IPS-18a (cell line): ENCODE measurements around the gene ARID2.
A peak's percentile ranks its signal among the peaks of the same experiment; 100 is the strongest.

ENCODE experiments used
- H3K27ac ChIP-seq: one replicate; pipeline ENCODE4 v1.5.1; 2013; ENCODE audit warnings: low read length
- H3K27me3 ChIP-seq: one replicate; pipeline ENCODE4 v1.6.1; 2013; ENCODE audit warnings: mild to moderate bottlenecking, low read length; ENCODE audit not compliant: control insufficient read depth, insufficient read depth
- H3K36me3 ChIP-seq: one replicate; pipeline ENCODE4 v1.6.1; 2013; ENCODE audit warnings: low read depth, low read length; ENCODE audit not compliant: control insufficient read depth
- H3K4me1 ChIP-seq: one replicate; pipeline ENCODE4 v1.6.1; 2013; ENCODE audit warnings: low read depth, low read length; ENCODE audit not compliant: control insufficient read depth
- H3K4me3 ChIP-seq: one replicate; pipeline ENCODE4 v1.5.1; 2013; ENCODE audit warnings: low read length
- H3K9ac ChIP-seq: one replicate; pipeline ENCODE4 v1.6.1; 2013; ENCODE audit warnings: mild to moderate bottlenecking, low read length, moderate library complexity
- H3K9me3 ChIP-seq: one replicate; pipeline ENCODE4 v1.6.1; 2013; ENCODE audit warnings: low read depth, low read length; ENCODE audit not compliant: control insufficient read depth

ARID2 gene

GRCh38 chr12:45725631-45726602 lies 3.6 kb upstream of the ARID2 start:
- H3K36me3 ChIP-seq: no peaks in the 10 kb centered on the region
- peak overlapping the region; percentile 87 for H3K27ac ChIP-seq
- no peaks in the 10 kb centered on the region for H3K27me3 ChIP-seq
- no peaks in the 10 kb centered on the region for H3K9me3 ChIP-seq
- peak overlapping the region; percentile 99 for H3K4me3 ChIP-seq
- H3K9ac ChIP-seq: peak overlapping the region; percentile 97
- peaks cover 10% of the 10 kb centered on the region for H3K4me1 ChIP-seq

DNA sequence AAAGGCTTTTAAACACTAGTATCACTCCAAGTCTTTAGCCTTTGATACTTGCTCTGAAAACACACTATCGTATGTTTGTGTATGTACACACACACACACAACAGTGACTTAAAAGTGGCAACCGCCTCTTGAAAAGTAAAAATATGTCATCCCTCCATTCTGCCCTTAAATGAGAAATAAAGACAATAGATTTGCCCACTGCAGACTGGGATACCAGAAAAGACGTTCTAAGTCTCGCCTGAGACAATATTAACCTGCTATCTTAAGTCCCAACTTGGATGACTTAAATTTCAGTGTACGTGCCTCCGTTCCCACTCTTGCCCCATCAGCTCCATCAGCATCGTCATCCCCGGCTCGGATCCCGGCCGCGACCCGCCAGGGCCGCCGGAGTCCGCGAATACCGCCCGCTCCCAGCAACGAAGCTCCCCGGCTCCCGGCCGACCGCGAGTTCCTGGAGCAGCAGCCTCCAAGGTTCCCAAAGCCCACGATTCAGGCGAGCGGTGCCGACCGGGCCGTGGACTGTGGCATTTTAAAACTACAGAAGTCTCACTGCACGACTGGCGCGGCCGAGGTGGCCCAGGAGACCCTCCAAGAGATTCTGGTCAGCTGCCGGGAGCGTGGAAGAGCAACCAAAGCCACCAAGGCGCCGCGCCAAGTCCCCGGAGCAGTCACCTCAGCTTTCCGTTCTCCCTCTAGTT lies 2.8 kb upstream of the ARID2 start:
- no peaks in the 10 kb centered on the region for H3K27me3 ChIP-seq
- peak overlapping the region; percentile 99 for H3K4me3 ChIP-seq
- peak overlapping the region; percentile 97 for H3K9ac ChIP-seq
- H3K4me1 ChIP-seq: peaks cover 10% of the 10 kb centered on the region
- peak overlapping the region; percentile 87 for H3K27ac ChIP-seq
- no peaks in the 10 kb centered on the region for H3K9me3 ChIP-seq
- H3K36me3 ChIP-seq: no peaks in the 10 kb centered on the region

GRCh38 chr12:45727301-45727979 lies 2.1 kb upstream of the ARID2 start:
- no peaks in the 10 kb centered on the region for H3K27me3 ChIP-seq
- peak overlapping the region; percentile 87 for H3K27ac ChIP-seq
- H3K4me1 ChIP-seq: peaks cover 16% of the 10 kb centered on the region
- H3K9ac ChIP-seq: peak overlapping the region; percentile 97
- H3K9me3 ChIP-seq: no peaks in the 10 kb centered on the region
- peaks cover 4% of the 10 kb centered on the region for H3K36me3 ChIP-seq
- peak overlapping the region; percentile 99 for H3K4me3 ChIP-seq

- peaks cover 22% of the 10 kb centered on the region for H3K4me1 ChIP-seq
Measured at GRCh38 chr12:45727980-45728629, 1.4 kb upstream of the ARID2 start.

GRCh38 chr12:45728630-45729232 lies 775 bp upstream of the ARID2 start:
- peak overlapping the region; percentile 90 for H3K4me3 ChIP-seq
- peak overlapping the region; percentile 72 for H3K27ac ChIP-seq

More at GRCh38 chr12:45727980-45728629, 1.4 kb upstream of the ARID2 start:
- H3K9ac ChIP-seq: peak overlapping the region; percentile 97
- H3K27me3 ChIP-seq: no peaks in the 10 kb centered on the region
- peak overlapping the region; percentile 72 for H3K27ac ChIP-seq
- peaks cover 8% of the 10 kb centered on the region for H3K36me3 ChIP-seq
- no peaks in the 10 kb centered on the region for H3K9me3 ChIP-seq
- H3K4me3 ChIP-seq: peak overlapping the region; percentile 90

DNA sequence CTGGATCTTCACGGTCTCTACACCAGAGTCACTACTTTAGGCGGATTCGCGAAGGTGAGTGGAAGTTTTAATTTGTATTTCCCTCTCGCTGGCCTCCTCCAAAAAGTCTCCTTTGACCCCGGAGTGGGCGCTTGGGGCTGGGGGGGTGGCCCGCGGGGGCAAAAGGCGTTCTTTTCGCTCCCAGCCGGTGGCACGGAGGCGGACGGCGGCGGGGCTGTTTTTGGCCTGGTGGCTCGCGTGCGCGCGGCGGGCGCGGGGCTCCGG lies 510 bp downstream of the ARID2 start:
- Histone ChIP-seq H3K9me3 (no peaks in the 10 kb centered on the region), H3K4me1 (peaks cover 23% of the 10 kb centered on the region), H3K27ac (peak overlapping the region; percentile 79), H3K9ac (peak overlapping the region; percentile 97), H3K4me3 (peak overlapping the region; percentile 82), H3K36me3 (peaks cover 20% of the 10 kb centered on the region), H3K27me3 (no peaks in the 10 kb centered on the region)

More at GRCh38 chr12:45728630-45729232, 775 bp upstream of the ARID2 start:
- Histone ChIP-seq H3K4me1 (peaks cover 26% of the 10 kb centered on the region), H3K9me3 (no peaks in the 10 kb centered on the region), H3K9ac (peak overlapping the region; percentile 97), H3K36me3 (peaks cover 15% of the 10 kb centered on the region), H3K27me3 (no peaks in the 10 kb centered on the region)

DNA sequence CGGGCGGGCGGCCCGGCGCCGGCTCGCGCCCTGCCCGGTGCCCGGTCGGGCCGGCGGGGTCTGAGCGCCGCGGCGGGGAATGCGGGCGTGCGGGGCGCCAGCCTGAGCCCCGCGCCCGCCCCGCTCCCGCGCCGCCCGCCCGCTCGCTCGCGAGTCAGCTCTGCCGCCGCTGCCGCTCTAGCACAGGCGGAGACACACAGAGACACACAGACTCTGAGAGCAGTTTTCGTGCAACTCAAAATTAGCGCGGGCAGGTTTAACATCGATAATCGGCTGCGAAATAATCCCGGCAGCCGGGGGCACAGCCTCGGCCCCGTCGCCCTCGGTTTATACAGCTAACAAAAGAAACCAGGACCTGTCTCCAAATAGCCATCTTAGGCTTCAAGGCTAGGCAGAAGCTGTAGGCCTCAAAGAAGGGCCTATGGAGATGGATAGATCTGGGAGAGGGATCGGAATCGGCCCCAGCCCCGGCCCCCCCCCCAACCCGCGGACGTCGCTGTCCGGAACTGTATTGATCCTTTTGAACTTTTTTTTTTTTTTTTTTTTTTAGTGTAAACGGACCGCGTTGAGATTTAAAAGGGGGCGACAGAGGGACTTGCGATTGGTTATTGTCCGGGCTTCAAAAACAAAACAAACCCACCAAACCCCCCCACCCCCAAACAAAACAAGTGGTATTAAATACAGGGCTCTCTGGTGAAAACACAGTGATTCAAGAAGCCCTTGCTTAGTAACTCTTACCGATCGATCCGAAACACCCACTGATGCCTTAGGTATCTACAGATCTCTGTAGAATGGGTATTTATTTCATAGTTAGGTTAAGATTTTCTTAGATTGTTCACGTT lies 1.1 kb downstream of the ARID2 start:
- no peaks in the 10 kb centered on the region for H3K27me3 ChIP-seq
- H3K4me1 ChIP-seq: peaks cover 17% of the 10 kb centered on the region
- no peaks in the 10 kb centered on the region for H3K9me3 ChIP-seq
- H3K4me3 ChIP-seq: peak overlapping the region; percentile 99
- H3K9ac ChIP-seq: peak overlapping the region; percentile 97
- peak overlapping the region; percentile 51 for H3K27ac ChIP-seq
- peaks cover 22% of the 10 kb centered on the region for H3K36me3 ChIP-seq

GRCh38 chr12:45731190-45731775 lies 1.8 kb downstream of the ARID2 start:
- no peaks in the 10 kb centered on the region for H3K27me3 ChIP-seq

GRCh38 chr12:45732250-45732649 lies 2.7 kb downstream of the ARID2 start:
- no peak overlapping the region for H3K27ac ChIP-seq
- peak overlapping the region; percentile 99 for H3K4me3 ChIP-seq
- H3K4me1 ChIP-seq: peaks cover 17% of the 10 kb centered on the region
- peak overlapping the region; percentile 79 for H3K9ac ChIP-seq
- no peaks in the 10 kb centered on the region for H3K9me3 ChIP-seq
- no peaks in the 10 kb centered on the region for H3K27me3 ChIP-seq
- H3K36me3 ChIP-seq: peaks cover 33% of the 10 kb centered on the region

More at GRCh38 chr12:45731190-45731775, 1.8 kb downstream of the ARID2 start:
- H3K36me3 ChIP-seq: peaks cover 26% of the 10 kb centered on the region
- peak overlapping the region; percentile 51 for H3K27ac ChIP-seq
- peak overlapping the region; percentile 99 for H3K4me3 ChIP-seq
- no peaks in the 10 kb centered on the region for H3K9me3 ChIP-seq
- peaks cover 17% of the 10 kb centered on the region for H3K4me1 ChIP-seq
- peak overlapping the region; percentile 79 for H3K9ac ChIP-seq

DNA sequence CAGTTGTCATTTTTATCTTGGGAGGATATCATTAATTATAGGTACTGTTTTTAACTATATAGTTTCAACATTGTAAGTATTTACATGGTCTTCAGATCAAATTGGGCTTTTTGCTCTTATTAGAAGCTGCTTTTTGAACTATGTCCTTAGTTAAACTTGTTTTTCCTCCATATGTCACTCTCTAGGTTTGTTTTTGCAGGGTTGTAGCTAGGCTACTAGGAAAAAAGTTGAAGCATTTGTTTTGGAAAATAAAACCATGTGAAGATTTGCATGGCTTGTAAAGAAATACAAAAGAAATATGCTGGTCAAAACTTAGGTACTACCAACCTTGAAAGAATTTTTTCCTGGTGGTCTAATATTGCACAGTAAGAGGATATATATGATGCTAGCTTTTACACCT lies 3.4 kb downstream of the ARID2 start:
- peaks cover 33% of the 10 kb centered on the region for H3K36me3 ChIP-seq
- H3K4me3 ChIP-seq: no peak overlapping the region
- H3K27ac ChIP-seq: no peak overlapping the region
- no peaks in the 10 kb centered on the region for H3K27me3 ChIP-seq
- H3K9me3 ChIP-seq: no peaks in the 10 kb centered on the region
- H3K4me1 ChIP-seq: peaks cover 17% of the 10 kb centered on the region
- no peak overlapping the region for H3K9ac ChIP-seq
